ENCODE data around the gene ZNF175. TPM values are rescaled to one million over a fixed set of nuclear protein-coding genes. Genes with fewer than 3 reads are reported as not detected.
"Not testable (repeated sequence)": the region's sequence is repeated elsewhere in the genome, so short reads cannot be mapped to it uniquely, and the experiment has no call there.

Gene ZNF175
- polyA plus RNA-seq, 10 donors = 7.2 to 12.5 (median 8.7) TPM

- no peak for DNase-seq
Measured at GRCh38 chr19:51627491-51628138, 56.5 kb downstream of the ZNF175 start.

- no peak for DNase-seq
Measured at GRCh38 chr19:51628153-51628939, 57.3 kb downstream of the ZNF175 start.

DNA sequence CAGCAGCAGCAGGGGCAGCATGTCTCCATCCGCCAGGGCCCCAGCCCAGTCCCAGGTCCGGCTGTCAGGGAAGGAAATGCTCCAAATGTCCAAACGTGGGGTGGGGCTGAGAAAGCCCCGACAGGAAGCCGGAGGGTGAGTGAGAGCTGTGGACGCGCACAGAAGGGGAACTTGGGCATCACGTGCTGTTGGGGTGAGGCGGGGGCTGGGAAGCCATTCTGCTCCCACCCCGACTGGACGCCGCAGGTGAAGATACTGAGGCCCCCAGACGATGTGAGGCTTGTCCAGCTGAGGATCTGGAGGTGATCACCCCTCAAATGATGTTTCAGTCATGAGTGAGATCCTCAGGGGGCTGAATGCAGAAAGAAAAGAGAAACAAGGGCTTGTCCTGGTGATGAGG is 59.2 kb downstream of the ZNF175 start, which contains the start of gene SIGLEC5:
Gene SIGLEC5, minus strand, starts transcription at position 87 of the 400 bp plus-strand sequence. Its CDS starts 66 bp downstream, at position 21.
- not testable (repeated sequence) for DNase-seq

DNA sequence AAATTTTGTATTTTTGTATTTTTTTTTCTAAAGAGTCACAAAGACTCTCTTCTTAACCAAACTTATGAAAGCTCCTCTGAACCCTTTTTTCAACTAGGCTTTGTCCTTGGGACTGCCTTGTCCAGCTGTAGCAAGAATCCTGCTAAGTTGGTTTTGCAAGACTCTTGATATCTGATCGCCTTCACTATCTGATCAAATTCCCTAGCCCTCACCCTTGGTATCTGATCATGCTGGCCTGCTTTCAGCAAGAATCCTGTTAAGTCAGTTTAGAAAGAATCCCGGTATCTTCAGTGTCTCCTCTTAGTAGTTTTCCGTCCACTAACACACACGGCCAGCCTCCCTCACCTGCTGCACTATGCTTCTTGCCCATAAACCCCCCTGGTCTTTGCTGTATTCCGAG is 61.0 kb downstream of the ZNF175 start:
- DNase-seq = no peak

GRCh38 chr19:51637362-51637978 is 66.4 kb downstream of the ZNF175 start:
- DNase-seq = no peak

DNA sequence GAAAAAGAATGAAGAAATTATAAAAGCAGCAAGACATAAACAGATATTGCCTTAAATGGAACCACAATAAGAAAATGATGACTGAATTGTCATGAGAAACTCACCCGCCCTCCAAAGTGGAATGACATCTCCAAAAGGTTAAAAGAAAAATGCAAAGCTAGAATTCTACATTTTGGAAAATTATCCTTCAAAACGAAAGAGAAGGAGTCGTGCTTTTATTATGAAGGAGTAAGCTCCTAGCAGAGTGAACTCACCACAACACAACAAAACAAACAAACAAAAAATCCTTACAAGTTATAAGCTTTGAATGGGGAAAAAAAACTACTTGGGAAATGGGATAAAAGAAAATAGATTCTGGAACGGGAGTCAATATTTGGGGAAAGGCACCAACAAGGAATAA is 68.8 kb downstream of the ZNF175 start:
- no peak for DNase-seq

DNA sequence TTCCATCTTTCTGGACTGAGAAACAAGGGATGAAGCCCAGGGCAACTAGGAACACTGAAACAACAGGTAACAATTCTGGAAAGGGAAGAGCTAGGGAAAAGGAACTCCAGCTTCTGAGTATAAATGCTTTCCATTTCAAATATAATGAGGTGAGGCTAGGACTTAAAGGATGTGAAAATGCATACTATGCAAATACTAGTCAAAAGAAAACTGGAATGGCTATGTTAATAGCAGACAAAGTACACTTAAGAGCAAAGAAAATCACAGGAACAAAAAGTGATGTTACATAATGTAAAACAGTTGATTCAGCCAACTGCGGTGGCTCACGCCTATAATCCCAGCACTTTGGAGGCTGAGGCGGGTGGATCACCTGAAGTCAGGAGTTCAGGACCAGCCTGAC is 69.3 kb downstream of the ZNF175 start:
- no peak for DNase-seq

DNA sequence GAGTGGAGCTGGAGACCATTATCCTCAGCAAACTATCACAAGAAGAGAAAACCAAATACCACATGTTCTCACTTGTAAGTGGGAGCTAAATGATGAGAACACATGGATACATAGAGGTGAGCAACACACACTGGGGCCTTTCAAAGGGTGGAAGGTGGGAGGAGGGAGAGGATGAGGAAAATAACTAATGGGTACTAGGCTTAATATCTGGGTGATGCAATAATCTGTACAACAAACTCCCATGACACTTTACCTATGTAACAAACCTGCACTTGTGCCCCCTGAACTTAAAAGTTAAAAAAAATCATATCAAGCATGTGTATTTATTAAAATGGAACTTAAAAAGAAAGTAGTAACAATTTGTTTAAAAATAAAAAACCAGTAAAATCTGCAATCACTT is 70.6 kb downstream of the ZNF175 start:
- no peak for DNase-seq

Other genes with a start within 250 kb of the ZNF175 start
- gene VSIG10L, start 229.1 kb upstream of the ZNF175 start, polyA plus RNA-seq (ENCODE audit: insufficient read length in 10 of 10) = 1 to 10 TPM in 9 of 10 donors, under 1 TPM in 1; 0.99 to 1.7 (median 1.2) TPM
- 10 to 100 TPM; 33.9 to 55.1 (median 42.4) TPM for gene ETFB, start 204.9 kb upstream of the ZNF175 start, polyA plus RNA-seq (ENCODE audit: insufficient read length in 10 of 10)
- gene CLDND2, start 202.3 kb upstream of the ZNF175 start, polyA plus RNA-seq (ENCODE audit: insufficient read length in 10 of 10) = 1 to 10 TPM in 4 of 10 donors, under 1 TPM in 6; 0.30 to 1.3 (median 0.95) TPM
- 1 to 10 TPM; 1.2 to 5.1 (median 2.2) TPM for gene NKG7, start 198.6 kb upstream of the ZNF175 start, polyA plus RNA-seq (ENCODE audit: insufficient read length in 10 of 10)
- gene LIM2, start 183.3 kb upstream of the ZNF175 start, polyA plus RNA-seq (ENCODE audit: insufficient read length in 10 of 10) = not detected
- under 1 TPM in 1 of 10 donors, not detected in 9; 0.19 TPM for gene C19orf84, start 180.7 kb upstream of the ZNF175 start, polyA plus RNA-seq (ENCODE audit: insufficient read length in 10 of 10)
- gene SIGLEC10, start 153.6 kb upstream of the ZNF175 start, polyA plus RNA-seq (ENCODE audit: insufficient read length in 10 of 10) = 1 to 10 TPM in 3 of 10 donors, under 1 TPM in 7; 0.35 to 1.5 (median 0.82) TPM
- under 1 TPM in 4 of 10 donors, not detected in 6; 0.07 to 0.30 (median 0.11) TPM for gene SIGLEC8, start 112.8 kb upstream of the ZNF175 start, polyA plus RNA-seq (ENCODE audit: insufficient read length in 10 of 10)
- gene CEACAM18, start 92.7 kb upstream of the ZNF175 start, polyA plus RNA-seq (ENCODE audit: insufficient read length in 10 of 10) = not detected
- under 1 TPM in 6 of 10 donors, not detected in 4; 0.08 to 0.40 (median 0.13) TPM for gene SIGLEC12, start 69.5 kb upstream of the ZNF175 start, polyA plus RNA-seq (ENCODE audit: insufficient read length in 10 of 10)
- gene SIGLEC6, start 39.6 kb upstream of the ZNF175 start, polyA plus RNA-seq (ENCODE audit: insufficient read length in 10 of 10) = under 1 TPM in 7 of 10 donors, not detected in 3; 0.11 to 0.46 (median 0.33) TPM
- under 1 TPM in 6 of 10 donors, not detected in 4; 0.11 to 0.63 (median 0.43) TPM for gene SIGLEC5, start 59.1 kb downstream of the ZNF175 start, polyA plus RNA-seq (ENCODE audit: insufficient read length in 10 of 10)
- gene SIGLEC14, start 75.5 kb downstream of the ZNF175 start, polyA plus RNA-seq (ENCODE audit: insufficient read length in 10 of 10) = 1 to 10 TPM; 1.0 to 2.7 (median 1.8) TPM
- gene SPACA6, start 122.0 kb downstream of the ZNF175 start, polyA plus RNA-seq (ENCODE audit: insufficient read length in 10 of 10) = 10 to 100 TPM in 2 of 10 donors, 1 to 10 TPM in 8; 4.5 to 13.3 (median 6.8) TPM
- under 1 TPM in 4 of 10 donors, not detected in 6; 0.16 to 0.33 (median 0.18) TPM for gene HAS1, start 152.7 kb downstream of the ZNF175 start, polyA plus RNA-seq (ENCODE audit: insufficient read length in 10 of 10)
- gene FPR1, start 180.6 kb downstream of the ZNF175 start, polyA plus RNA-seq (ENCODE audit: insufficient read length in 10 of 10) = 1 to 10 TPM in 9 of 10 donors, under 1 TPM in 1; 0.88 to 2.6 (median 1.7) TPM
- gene FPR2, start 189.9 kb downstream of the ZNF175 start, polyA plus RNA-seq (ENCODE audit: insufficient read length in 10 of 10) = under 1 TPM; 0.08 to 0.44 (median 0.27) TPM
- gene FPR3, start 223.9 kb downstream of the ZNF175 start, polyA plus RNA-seq (ENCODE audit: insufficient read length in 10 of 10) = under 1 TPM; 0.16 to 0.71 (median 0.24) TPM

Measured in muscle of back (tissue), 11 donors.